K562 (cell line): ENCODE measurements around the gene FBXW11.

Experiments
- EP300 ChIP-seq: IDR thresholded peaks from 2 replicates; pipeline ENCODE4 v1.6.1; 2012; ENCODE audit warnings: low read length, improper control_type of control experiment
- ETS2 ChIP-seq: IDR thresholded peaks from 2 replicates; pipeline ENCODE4 v1.6.1; 2016; ENCODE audit warnings: borderline replicate concordance, missing genetic modification characterization, mild to moderate bottlenecking, moderate library complexity, missing compliant biosample characterization; ENCODE audit not compliant: poor library complexity, severe bottlenecking
- EZH2 ChIP-seq: IDR thresholded peaks from 2 replicates; pipeline ENCODE4 v1.6.1; 2012; ENCODE audit warnings: low read depth, mild to moderate bottlenecking, inconsistent platforms, low read length, borderline replicate concordance
- JUND ChIP-seq, 2 experiments: IDR thresholded peaks; 2 replicates in 1 of 2; 3 replicates in 1 of 2; pipeline ENCODE4 v1.6.1; 2011; ENCODE audit warnings: borderline replicate concordance in 2 of 2, low read depth in 2 of 2, low read length in 2 of 2, improper control_type of control experiment in 1 of 2, missing biosample characterization in 1 of 2, missing genetic modification characterization in 1 of 2, missing genetic modification reagents in 1 of 2
- RAD21 ChIP-seq, 2 experiments: fragments of 250-450 bp in 1 of 2; fragments of 450-650 bp in 1 of 2; sonication (Bioruptor Pico) in 1 of 2; formaldehyde crosslinking in 1 of 2; IDR thresholded peaks in 1 of 2; conservative IDR thresholded peaks in 1 of 2; 2 replicates each; pipeline versions ENCODE4 v1.4.0 to v1.8.0; 2020 to 2022; ENCODE audit warnings: mild to moderate bottlenecking in 2 of 2, moderate library complexity in 1 of 2
- TEAD2 ChIP-seq: fragments of 450-650 bp; IDR thresholded peaks from 2 replicates; pipeline ENCODE4 v1.6.1; 2016; ENCODE audit warnings: missing genetic modification characterization, control low read depth, missing compliant biosample characterization
- ZBTB7A ChIP-seq: IDR thresholded peaks from 2 replicates; pipeline ENCODE4 v1.6.1; 2011; ENCODE audit warnings: low read depth, mild to moderate bottlenecking, low read length, moderate library complexity, borderline replicate concordance; ENCODE audit not compliant: control insufficient read depth
- TF ChIP-seq, protein P1 (sequence below), 3 experiments: IDR thresholded peaks in 2 of 3; conservative IDR thresholded peaks in 1 of 3; 2 replicates each; pipeline ENCODE4 v1.5.1; 2011 to 2012; ENCODE audit warnings: low read length in 3 of 3, mild to moderate bottlenecking in 3 of 3, control low read depth in 2 of 3, improper control_type of control experiment in 1 of 3, inconsistent platforms in 1 of 3, low read depth in 1 of 3, mixed read lengths in 1 of 3, moderate library complexity in 1 of 3; ENCODE audit not compliant: insufficient read depth in 2 of 3
- TF ChIP-seq, protein P2 (sequence below): IDR thresholded peaks from 3 replicates; pipeline ENCODE4 v1.6.1; 2011; ENCODE audit warnings: borderline replicate concordance, mild to moderate bottlenecking, moderate library complexity; ENCODE audit not compliant: insufficient read length; ENCODE audit errors: extremely low read depth
- TF ChIP-seq, protein P3 (sequence below): sonication (generic); formaldehyde crosslinking; IDR thresholded peaks from 2 replicates; pipeline ENCODE4 v1.8.1; 2022; ENCODE audit warnings: missing genetic modification reagents

DNA sequence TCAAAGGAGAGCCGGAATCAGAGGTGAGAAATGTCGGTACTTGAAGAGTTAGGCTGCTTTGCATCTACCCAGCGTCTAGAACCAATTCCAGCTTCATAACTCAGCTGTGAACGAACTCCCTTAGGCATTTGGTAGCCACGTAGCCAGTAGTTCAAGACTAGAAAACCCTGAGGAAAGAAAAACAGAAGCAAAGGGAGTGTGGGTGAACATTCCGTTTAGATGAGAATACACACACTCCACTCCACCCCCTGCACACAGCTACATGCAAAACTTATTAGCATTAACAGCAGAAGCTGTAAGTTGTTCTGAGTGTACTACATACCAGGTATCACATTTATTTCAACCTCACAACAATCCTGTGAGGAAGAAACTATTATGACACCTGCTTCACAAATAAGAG lies 142.5 kb downstream of the FBXW11 start:
- TF ChIP-seq EP300 (no peak), JUND (IDR thresholded peaks at IDR 0.05; ENCODE audit: borderline replicate concordance, low read depth, low read length) (no peak), JUND (tag; IDR thresholded peaks at IDR 0.05; ENCODE audit: borderline replicate concordance, low read depth, low read length) (no peak), RAD21 (CRISPR knock-in tag; conservative IDR thresholded peaks at IDR 0.05 in 1 of 2, IDR thresholded peaks at IDR 0.05 in 1 of 2) (no peak), ETS2 (tag) (no peak), ZBTB7A (no peak), EZH2 (no peak), TEAD2 (no peak)
- TF ChIP-seq, protein P1, sequence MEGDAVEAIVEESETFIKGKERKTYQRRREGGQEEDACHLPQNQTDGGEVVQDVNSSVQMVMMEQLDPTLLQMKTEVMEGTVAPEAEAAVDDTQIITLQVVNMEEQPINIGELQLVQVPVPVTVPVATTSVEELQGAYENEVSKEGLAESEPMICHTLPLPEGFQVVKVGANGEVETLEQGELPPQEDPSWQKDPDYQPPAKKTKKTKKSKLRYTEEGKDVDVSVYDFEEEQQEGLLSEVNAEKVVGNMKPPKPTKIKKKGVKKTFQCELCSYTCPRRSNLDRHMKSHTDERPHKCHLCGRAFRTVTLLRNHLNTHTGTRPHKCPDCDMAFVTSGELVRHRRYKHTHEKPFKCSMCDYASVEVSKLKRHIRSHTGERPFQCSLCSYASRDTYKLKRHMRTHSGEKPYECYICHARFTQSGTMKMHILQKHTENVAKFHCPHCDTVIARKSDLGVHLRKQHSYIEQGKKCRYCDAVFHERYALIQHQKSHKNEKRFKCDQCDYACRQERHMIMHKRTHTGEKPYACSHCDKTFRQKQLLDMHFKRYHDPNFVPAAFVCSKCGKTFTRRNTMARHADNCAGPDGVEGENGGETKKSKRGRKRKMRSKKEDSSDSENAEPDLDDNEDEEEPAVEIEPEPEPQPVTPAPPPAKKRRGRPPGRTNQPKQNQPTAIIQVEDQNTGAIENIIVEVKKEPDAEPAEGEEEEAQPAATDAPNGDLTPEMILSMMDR (IDR thresholded peaks at IDR 0.05 in 2 of 3, conservative IDR thresholded peaks at IDR 0.05 in 1 of 3; ENCODE audit: insufficient read depth in 2 of 3, low read depth in 1 of 3, low read length in 3 of 3) = no peak
- TF ChIP-seq, protein P2, sequence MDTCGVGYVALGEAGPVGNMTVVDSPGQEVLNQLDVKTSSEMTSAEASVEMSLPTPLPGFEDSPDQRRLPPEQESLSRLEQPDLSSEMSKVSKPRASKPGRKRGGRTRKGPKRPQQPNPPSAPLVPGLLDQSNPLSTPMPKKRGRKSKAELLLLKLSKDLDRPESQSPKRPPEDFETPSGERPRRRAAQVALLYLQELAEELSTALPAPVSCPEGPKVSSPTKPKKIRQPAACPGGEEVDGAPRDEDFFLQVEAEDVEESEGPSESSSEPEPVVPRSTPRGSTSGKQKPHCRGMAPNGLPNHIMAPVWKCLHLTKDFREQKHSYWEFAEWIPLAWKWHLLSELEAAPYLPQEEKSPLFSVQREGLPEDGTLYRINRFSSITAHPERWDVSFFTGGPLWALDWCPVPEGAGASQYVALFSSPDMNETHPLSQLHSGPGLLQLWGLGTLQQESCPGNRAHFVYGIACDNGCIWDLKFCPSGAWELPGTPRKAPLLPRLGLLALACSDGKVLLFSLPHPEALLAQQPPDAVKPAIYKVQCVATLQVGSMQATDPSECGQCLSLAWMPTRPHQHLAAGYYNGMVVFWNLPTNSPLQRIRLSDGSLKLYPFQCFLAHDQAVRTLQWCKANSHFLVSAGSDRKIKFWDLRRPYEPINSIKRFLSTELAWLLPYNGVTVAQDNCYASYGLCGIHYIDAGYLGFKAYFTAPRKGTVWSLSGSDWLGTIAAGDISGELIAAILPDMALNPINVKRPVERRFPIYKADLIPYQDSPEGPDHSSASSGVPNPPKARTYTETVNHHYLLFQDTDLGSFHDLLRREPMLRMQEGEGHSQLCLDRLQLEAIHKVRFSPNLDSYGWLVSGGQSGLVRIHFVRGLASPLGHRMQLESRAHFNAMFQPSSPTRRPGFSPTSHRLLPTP = no peak
- TF ChIP-seq, protein P3, sequence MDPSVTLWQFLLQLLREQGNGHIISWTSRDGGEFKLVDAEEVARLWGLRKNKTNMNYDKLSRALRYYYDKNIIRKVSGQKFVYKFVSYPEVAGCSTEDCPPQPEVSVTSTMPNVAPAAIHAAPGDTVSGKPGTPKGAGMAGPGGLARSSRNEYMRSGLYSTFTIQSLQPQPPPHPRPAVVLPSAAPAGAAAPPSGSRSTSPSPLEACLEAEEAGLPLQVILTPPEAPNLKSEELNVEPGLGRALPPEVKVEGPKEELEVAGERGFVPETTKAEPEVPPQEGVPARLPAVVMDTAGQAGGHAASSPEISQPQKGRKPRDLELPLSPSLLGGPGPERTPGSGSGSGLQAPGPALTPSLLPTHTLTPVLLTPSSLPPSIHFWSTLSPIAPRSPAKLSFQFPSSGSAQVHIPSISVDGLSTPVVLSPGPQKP = no peak
